Measurements from ENCODE around the gene UQCRH. TPM values are rescaled to one million over a fixed set of nuclear protein-coding genes. Genes with fewer than 3 reads are reported as not detected.
A peak's percentile ranks its signal among the peaks of the same experiment; 100 is the strongest.
"Not testable (repeated sequence)": the region's sequence is repeated elsewhere in the genome, so short reads cannot be mapped to it uniquely, and the experiment has no call there.

Gene UQCRH
- polyA plus RNA-seq, 3 donors = 468 to 505 (median 473) TPM

GRCh38 chr1:46331786-46332540 is 28.5 kb downstream of the UQCRH start:
- not testable (repeated sequence) for DNase-seq (ENCODE audit: low read depth in 3 of 3, low spot score in 2 of 3)

GRCh38 chr1:46333300-46334029 is 30.0 kb downstream of the UQCRH start:
- no peak for DNase-seq (ENCODE audit: low read depth in 3 of 3, low spot score in 2 of 3)

GRCh38 chr1:46334030-46334384 is 30.5 kb downstream of the UQCRH start:
- no peak for DNase-seq (ENCODE audit: low read depth in 3 of 3, low spot score in 2 of 3)

- DNase-seq (ENCODE audit: low read depth in 3 of 3, low spot score in 2 of 3) = no peak
These were observed 31.6 kb downstream of the UQCRH start for GRCh38 chr1:46335081-46335480.

GRCh38 chr1:46337409-46337808 is 33.9 kb downstream of the UQCRH start:
- DNase-seq (ENCODE audit: low read depth in 3 of 3, low spot score in 2 of 3) = not testable (repeated sequence)

GRCh38 chr1:46340404-46341221 is 37.1 kb downstream of the UQCRH start, which contains the start of gene NSUN4:
TSS of gene NSUN4 (plus strand) at chr1:46340807. CDS start at chr1:46340827, 20 bp downstream.
- DNase-seq (ENCODE audit: low read depth in 3 of 3, low spot score in 2 of 3) = peak; percentile 86 to 90 (median 87)

- DNase-seq (ENCODE audit: low read depth in 3 of 3, low spot score in 2 of 3) = no peak
These were observed 38.0 kb downstream of the UQCRH start for GRCh38 chr1:46341222-46342083.

- no peak for DNase-seq (ENCODE audit: low read depth in 3 of 3, low spot score in 2 of 3)
These were observed 38.7 kb downstream of the UQCRH start for GRCh38 chr1:46342084-46342656.

- DNase-seq (ENCODE audit: low read depth in 3 of 3, low spot score in 2 of 3) = no peak
These were observed 39.3 kb downstream of the UQCRH start for GRCh38 chr1:46342677-46343350.

GRCh38 chr1:46343351-46343695 is 39.8 kb downstream of the UQCRH start:
- no peak for DNase-seq (ENCODE audit: low read depth in 3 of 3, low spot score in 2 of 3)

GRCh38 chr1:46343705-46344104 is 40.2 kb downstream of the UQCRH start:
- DNase-seq (ENCODE audit: low read depth in 3 of 3, low spot score in 2 of 3) = no peak

- DNase-seq (ENCODE audit: low read depth in 3 of 3, low spot score in 2 of 3) = no peak
These were observed 41.0 kb downstream of the UQCRH start for GRCh38 chr1:46344481-46344880.

GRCh38 chr1:46345281-46345680 is 41.8 kb downstream of the UQCRH start:
- DNase-seq (ENCODE audit: low read depth in 3 of 3, low spot score in 2 of 3) = no peak

- DNase-seq (ENCODE audit: low read depth in 3 of 3, low spot score in 2 of 3) = no peak
These were observed 48.9 kb downstream of the UQCRH start for GRCh38 chr1:46352363-46352762.

- not testable (repeated sequence) for DNase-seq (ENCODE audit: low read depth in 3 of 3, low spot score in 2 of 3)
These were observed 52.4 kb downstream of the UQCRH start for GRCh38 chr1:46355920-46356319.

- DNase-seq (ENCODE audit: low read depth in 3 of 3, low spot score in 2 of 3) = no peak
These were observed 58.7 kb downstream of the UQCRH start for GRCh38 chr1:46362158-46362557.

- DNase-seq (ENCODE audit: low read depth in 3 of 3, low spot score in 2 of 3) = no peak
These were observed 59.6 kb downstream of the UQCRH start for GRCh38 chr1:46363121-46363520.

- DNase-seq (ENCODE audit: low read depth in 3 of 3, low spot score in 2 of 3) = no peak
These were observed 61.1 kb downstream of the UQCRH start for GRCh38 chr1:46364612-46365011.

- not testable (repeated sequence) for DNase-seq (ENCODE audit: low read depth in 3 of 3, low spot score in 2 of 3)
These were observed 62.3 kb downstream of the UQCRH start for GRCh38 chr1:46365796-46366195.

Data from right renal cortex interstitium (tissue), 3 donors.